NCI-H226 (cell line): ENCODE data around the gene KDM6A.
"Not testable (repeated sequence)": the region's sequence is repeated elsewhere in the genome, so short reads cannot be mapped to it uniquely, and the experiment has no call there.

Source experiments
- DNase-seq: peaks from one replicate; pipeline ENCODE4 v3.0.0-alpha.2; 2015

The KDM6A gene

DNA sequence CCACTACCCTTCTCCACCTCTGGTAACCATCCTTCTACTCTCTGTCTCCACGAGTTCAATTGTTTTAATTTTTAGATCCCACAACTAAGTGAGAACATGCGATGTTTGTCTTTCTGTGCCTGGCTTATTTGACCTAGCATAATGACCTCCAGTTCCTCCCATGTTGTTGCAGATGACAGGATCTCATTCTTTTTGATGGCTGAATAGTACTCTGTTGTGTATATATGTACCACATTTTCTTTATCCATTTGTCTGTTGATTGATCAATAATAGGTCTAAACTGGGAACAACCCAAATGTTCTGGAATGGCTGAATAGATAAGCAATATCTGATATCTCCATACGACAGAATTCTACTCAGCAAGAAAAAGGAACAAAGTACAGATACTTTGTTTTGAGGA, 260.5 kb downstream of the KDM6A start:
- DNase-seq: no peak

DNA sequence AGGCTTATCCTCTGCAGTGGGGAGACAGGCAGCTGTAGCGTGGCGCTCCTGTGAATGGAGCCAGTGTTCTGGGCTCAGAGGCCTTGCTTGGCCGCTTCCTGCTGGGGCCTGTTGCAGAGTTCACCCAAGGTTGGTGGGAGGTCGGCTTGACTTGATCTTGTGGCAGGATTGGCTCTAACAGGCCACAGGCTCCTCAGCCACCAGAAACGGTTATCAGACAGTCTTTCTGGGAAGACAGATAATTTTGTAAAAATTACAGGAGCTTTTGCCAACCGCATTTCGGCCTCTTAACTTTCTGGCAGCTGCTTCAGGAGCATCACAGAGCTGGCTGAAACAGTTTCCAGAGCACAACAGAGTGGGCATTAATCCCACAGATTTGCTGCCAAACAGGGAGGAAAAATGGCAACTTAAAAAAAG, 261.3 kb downstream of the KDM6A start:
- no peak for DNase-seq

DNA sequence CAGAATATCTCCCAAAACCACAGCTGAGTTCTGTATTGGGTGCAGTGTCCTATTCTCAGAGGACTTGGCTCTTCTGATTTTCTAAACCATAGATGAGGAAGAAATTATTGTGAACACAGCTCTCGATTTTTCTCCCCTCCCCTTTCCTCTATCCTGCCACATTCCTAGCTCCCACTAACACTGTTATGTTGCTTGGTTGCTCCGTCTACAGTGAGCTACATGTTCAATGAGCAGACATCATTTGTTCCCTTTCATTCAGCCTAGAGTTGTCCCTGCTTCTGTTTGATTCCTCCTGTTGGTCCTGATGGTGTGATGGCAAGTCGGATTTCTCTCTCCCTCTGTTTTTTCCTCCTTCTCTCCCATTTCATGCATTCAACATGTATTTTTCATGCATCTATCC, 261.8 kb downstream of the KDM6A start:
- no peak for DNase-seq

DNA sequence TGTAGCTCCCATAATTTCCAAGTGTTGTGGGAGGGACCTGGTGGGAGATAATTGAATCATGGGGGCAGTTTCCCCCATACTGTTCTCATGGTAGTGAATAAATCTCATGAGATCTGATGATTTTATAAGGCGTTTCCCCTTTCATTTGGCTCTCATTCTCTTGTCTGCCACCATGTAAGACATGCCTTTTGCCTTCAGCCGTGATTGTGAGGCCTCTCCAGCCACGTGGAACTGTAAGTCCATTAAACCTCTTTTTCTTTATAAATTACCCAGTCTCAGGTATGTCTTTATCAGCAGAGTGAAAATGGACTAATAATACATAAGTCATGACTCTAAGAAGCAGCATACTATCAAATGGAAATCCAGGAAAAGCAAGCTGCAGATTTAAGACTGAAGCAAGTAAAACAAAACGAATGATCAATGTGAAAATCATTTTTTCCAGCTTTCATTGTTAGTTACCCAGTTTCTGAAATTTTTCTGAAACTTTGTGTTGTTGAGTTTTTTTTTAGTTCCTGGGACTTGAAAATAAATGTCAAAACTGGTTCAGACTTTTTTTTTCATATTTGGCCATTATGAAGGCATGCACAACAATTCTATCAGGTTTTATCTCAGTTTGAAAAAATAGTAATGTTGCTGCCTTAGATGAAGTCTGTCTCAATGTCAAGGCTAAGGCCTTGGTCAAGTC, 262.5 kb downstream of the KDM6A start:
- not testable (repeated sequence) for DNase-seq

DNA sequence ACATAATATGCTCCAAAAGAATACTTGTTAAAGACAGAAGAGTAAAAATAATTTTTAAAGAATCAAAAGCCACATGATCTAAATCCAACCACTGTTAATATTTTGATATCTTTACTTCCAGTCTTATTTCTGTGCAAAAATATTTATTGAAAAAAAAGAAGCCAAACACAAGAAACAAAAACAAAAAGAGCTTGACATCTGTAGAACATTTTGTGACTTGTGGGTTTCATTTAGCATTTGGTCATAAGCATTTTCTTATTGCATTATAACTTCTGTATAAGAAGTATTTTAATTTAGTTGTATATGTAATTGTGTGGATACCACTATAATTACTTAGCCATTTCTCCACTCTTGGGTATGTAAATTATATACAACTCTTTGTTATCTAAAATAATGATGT, 264.5 kb downstream of the KDM6A start:
- no peak for DNase-seq

DNA sequence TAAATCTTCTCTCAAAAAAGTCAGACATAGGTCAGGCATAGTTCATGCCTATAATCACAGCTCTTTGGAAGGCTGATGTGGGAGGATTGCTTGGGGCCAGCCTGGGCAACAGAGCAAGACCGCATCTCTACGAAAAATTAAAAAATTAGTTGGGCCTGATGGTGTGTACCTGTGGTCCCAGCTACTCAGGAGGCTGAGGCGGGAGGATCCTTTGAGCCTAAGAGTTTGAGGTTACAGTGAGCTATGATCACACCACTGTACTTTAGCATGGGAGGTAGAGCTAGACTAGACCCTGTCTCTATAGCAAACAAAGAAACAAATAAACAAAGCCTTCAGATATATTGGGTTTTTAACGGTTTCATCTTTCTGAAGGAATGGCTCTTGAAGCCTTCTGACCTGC, 265.5 kb downstream of the KDM6A start:
- no peak for DNase-seq

DNA sequence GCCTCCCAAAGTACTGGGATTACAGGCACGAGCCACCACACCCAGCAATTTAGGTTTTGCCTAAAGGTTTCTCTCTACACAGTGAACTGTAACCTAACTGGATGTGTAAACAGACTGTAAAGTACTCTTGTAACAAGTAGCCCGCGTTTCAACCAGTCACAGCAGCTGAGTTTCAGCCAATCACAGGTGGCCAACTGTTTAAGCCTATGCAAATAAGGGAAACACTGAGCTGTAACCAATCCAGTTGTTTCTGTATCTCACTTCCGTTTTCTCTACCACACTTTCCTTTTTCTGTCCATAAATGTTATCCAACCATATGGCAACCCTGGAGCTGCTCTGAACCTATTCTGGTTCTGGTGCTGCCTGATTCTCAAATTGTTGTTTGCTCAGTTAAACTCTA, 267.8 kb downstream of the KDM6A start:
- no peak for DNase-seq

DNA sequence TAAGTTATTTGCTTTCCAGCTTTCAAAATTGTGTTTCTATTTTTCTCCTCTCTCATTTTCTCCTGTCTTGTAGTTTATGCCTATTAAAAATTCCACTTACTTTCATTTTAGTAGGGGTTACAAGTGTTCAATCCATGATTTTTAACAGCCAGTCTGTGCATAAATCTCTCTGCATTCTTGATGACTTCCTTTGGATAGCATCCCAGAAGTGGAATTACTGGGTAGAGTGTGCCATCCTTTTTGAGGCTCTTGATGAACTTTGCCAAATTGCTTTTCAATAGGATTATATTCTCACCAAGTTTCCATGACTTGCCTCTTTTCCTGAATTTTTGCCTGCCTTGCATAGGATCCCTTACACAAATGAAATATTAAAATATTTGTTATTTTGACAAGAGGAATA, 269.2 kb downstream of the KDM6A start:
- DNase-seq: no peak

DNA sequence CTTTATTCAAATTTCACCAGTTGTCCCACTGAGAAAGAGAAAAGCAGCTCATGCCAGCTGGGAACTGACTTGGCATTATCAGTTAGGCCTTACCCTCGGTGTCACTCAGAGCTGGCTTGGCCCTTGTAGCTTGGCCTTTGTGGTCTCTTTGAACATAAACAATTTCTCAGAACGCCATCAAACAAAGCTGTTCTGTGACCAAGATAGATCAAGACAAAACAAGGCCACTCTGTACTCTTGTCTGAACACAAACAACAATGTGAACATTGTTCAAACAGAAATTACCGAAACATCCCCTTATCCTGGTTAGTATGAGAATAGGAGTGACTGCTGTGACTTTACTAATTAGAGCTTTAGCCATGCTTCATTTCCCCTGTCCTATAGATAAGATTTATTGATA, 270.5 kb downstream of the KDM6A start:
- DNase-seq: no peak

DNA sequence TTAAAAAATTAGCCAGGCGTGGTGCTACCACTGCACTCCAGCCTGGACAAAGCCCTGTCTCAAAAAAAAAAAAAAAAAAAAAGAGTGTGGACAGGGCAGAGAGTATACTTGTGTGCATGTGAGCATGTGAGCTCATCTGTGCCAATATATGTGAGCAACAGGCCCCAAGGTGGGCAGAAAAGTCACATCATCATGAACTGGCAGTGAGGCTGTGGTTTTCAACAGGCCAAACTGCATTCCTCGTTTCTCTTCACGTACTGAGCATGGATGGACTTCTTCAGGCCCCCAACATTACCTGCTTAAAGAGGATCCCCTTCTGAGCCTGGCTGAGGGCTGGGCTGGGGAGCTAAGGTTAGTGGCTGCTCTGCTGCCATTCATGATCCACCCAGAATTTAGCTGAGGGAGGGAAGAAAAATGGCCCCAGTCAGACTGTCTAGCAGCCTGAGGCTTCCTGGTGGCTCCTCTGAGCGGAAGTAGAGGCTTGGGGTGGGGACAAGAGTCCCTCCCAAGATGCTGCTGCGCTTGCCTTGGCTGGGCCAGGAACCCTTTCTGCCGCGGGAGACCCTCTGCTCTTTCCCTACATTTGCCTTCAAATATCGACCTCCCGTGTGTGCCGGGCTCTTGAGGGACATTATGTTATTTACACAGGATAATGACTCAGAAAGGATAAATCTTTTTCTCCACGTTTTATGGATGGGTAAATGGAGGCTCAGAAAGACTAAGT, 272.7 kb downstream of the KDM6A start:
- DNase-seq: no peak

DNA sequence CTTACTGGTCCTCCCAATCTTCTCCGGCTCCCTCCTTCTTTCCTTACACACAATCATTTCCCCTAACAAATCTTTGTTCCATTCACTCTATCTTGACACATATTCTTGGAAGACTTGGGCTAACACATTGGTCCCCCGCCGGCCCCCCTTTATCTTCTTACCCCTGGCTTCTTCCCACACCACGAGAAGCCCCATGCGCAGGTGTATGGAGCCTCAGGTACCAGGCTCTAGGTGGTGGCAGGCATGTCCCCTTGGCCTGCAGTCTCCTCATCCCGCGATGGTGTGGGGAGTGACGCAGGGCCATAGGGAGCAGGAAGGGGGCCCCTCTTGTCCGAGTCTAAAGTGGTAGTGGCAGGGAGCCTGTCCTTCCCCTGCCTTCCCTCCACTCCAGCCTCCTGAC, 277.8 kb downstream of the KDM6A start:
- DNase-seq: no peak

DNA sequence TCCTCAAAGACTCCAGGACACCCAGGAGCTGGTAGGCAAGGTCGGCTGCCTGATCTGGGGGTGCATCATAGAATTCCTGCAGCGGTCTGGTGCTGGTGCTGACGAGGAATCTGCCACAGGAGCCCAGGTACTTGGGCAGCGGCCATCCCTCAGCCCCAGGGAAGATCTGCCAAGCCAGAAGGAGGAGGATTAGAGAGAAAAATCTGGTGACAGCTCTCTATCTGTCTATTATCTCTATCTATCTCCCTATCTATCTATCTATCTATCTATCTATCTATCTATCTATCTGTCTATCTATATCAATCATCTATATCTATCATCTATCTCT, 281.0 kb downstream of the KDM6A start:
- DNase-seq: no peak

DNA sequence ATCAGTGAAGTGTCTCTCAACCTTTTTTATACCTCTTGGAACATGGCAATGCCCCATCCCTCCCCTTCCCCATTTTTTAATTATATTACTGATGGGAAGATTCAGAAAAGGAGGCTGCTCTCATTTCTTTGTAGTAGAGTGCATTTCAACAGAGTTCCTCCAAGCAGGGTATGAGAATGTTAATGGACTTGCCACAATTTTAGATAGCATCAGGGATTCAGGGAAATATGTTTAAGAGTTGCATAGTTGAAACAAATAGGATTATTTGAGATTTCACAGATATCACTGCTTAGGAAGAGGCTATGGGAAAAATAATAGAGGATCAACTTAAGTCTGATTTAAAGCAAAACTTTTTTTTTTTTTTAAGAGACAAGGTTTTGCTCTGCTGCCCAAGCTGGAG, 281.5 kb downstream of the KDM6A start:
- DNase-seq: no peak

DNA sequence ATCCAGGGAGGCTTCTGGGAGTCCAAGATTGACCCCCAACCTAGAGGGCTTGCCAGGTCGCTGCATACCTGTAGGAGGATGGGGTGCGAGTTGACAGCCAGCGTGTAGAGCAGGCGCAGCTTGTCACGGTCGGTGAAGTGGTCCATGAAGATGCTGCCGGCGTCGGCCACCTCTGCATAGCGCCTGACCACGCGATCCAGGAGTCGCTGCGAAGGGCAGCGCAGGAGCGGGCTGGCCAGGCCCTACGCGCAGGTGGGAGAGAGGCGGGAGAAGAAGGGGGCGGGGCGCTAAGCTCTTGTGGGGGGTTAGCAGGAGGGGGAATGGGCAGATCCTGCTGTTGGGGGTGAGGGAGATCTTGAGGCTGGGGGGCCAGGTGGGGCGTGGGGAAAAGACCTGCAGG, 284.7 kb downstream of the KDM6A start:
- DNase-seq: no peak
